ENCODE data around the gene PSD2.

PSD2 gene

DNA sequence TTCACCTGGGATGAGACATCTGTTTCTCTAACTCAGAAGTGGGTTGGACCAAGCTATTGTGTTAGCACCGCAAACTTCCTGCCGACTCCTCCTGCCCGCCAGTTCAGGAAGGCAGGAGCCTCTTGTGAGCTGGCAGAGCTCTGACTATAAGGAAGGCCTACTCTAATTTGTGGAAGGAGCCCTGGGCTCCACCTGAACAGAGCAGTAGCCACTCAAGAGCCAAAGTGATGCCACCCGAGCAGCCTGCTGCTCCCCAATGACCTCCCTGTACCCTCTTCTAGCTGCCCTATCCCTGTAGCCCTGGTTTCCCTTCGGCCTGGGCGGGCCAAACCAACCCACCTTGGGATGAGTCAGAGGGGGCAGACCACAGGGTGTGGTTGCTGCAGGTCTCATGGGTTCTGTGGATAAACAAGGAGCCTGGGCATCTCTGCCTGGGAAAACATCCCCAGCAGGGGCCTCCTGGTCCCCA lies 81.6 kb downstream of the PSD2 start:
- Histone ChIP-seq H2BK12ac (ENCODE audit: low read length in 2 of 2) (no peak overlapping the region), H2AFZ (ENCODE audit: low read depth, low read length) (no peak overlapping the region), H3K79me1 (replicated peaks; ENCODE audit: low read length, poor library complexity, severe bottlenecking) (no peaks in the 10 kb centered on the region), H2BK5ac (ENCODE audit: low read depth, low read length, poor library complexity, severe bottlenecking) (no peak overlapping the region), H3K4me3 (ENCODE audit: insufficient read depth in 1 of 2, low read depth in 1 of 2, low read length in 2 of 2) (no peak overlapping the region), H3K4me2 (ENCODE audit: low read length, poor library complexity, severe bottlenecking) (no peak overlapping the region), H3K23ac (ENCODE audit: low read length in 2 of 2) (no peak overlapping the region), H3K4ac (ENCODE audit: low read depth in 1 of 2, low read length in 2 of 2) (no peak overlapping the region), H3K27me3 (ENCODE audit: control insufficient read depth in 1 of 2, insufficient read depth in 1 of 2, low read length in 2 of 2) (peaks cover 8 to 60% of the 10 kb centered on the region in 2 experiments), H3K36me3 (ENCODE audit: control insufficient read depth in 1 of 2, insufficient read depth in 2 of 2, low read depth in 1 of 2, low read length in 2 of 2) (no peaks in the 10 kb centered on the region), H2AK5ac (ENCODE audit: low read length, severe bottlenecking) (no peak overlapping the region), H3K14ac (ENCODE audit: low read length in 2 of 2) (no peak overlapping the region), H4K8ac (ENCODE audit: low read length) (no peak overlapping the region), H2BK15ac (ENCODE audit: low read depth, poor library complexity, severe bottlenecking) (no peak overlapping the region), H3K9me3 (ENCODE audit: control insufficient read depth, low read length) (peaks cover 3% of the 10 kb centered on the region), H3K27ac (ENCODE audit: low read length, poor library complexity, severe bottlenecking) (no peak overlapping the region), H3K9ac (ENCODE audit: low read length) (no peak overlapping the region), H2BK120ac (ENCODE audit: low read depth, low read length) (no peak overlapping the region), H3K4me1 (ENCODE audit: control insufficient read depth, insufficient read depth, low read depth, low read length) (no peaks in the 10 kb centered on the region), H3K18ac (ENCODE audit: low read depth in 1 of 2, low read length in 2 of 2) (no peak overlapping the region), H4K91ac (ENCODE audit: low read length) (no peak overlapping the region)
- 90% methylated on average over 5 of the region's 6 CpGs for WGBS
- DNase-seq = no peak

DNA sequence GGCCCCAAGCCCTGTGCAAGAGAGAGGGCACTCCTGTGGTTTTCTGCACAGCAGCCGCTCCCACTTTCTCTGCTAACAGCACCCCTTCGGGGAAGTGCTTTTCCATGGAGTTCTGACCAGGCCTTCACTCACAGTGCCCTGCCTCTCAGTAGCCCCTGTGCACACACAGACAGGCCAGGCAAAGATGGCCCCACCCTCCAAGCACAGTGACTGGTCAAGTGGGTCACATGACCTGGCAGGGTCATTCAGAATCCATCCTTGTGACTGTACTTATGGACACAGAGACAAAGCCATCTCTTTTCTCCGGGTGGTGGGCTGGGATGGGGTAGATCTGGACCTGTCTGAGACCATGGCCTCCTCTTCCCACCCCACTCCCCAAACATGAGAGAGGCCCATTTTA lies 82.5 kb downstream of the PSD2 start:
- 84% methylated on average over 3 of the region's 3 CpGs for WGBS
- Histone ChIP-seq H3K4me2 (ENCODE audit: low read length, poor library complexity, severe bottlenecking) (no peak overlapping the region), H3K79me1 (replicated peaks; ENCODE audit: low read length, poor library complexity, severe bottlenecking) (no peaks in the 10 kb centered on the region), H3K4me1 (ENCODE audit: control insufficient read depth, insufficient read depth, low read depth, low read length) (no peaks in the 10 kb centered on the region), H3K4me3 (ENCODE audit: insufficient read depth in 1 of 2, low read depth in 1 of 2, low read length in 2 of 2) (no peak overlapping the region), H4K8ac (ENCODE audit: low read length) (no peak overlapping the region), H3K14ac (ENCODE audit: low read length in 2 of 2) (no peak overlapping the region), H3K4ac (ENCODE audit: low read depth in 1 of 2, low read length in 2 of 2) (no peak overlapping the region), H3K18ac (ENCODE audit: low read depth in 1 of 2, low read length in 2 of 2) (no peak overlapping the region), H4K91ac (ENCODE audit: low read length) (no peak overlapping the region), H2BK15ac (ENCODE audit: low read depth, poor library complexity, severe bottlenecking) (peak overlapping the region; percentile 15), H2BK12ac (ENCODE audit: low read length in 2 of 2) (no peak overlapping the region), H3K9me3 (ENCODE audit: control insufficient read depth, low read length) (peaks cover 3% of the 10 kb centered on the region), H2BK5ac (ENCODE audit: low read depth, low read length, poor library complexity, severe bottlenecking) (no peak overlapping the region), H2AK5ac (ENCODE audit: low read length, severe bottlenecking) (no peak overlapping the region), H3K23ac (ENCODE audit: low read length in 2 of 2) (no peak overlapping the region), H3K27ac (ENCODE audit: low read length, poor library complexity, severe bottlenecking) (no peak overlapping the region), H2AFZ (ENCODE audit: low read depth, low read length) (no peak overlapping the region), H3K9ac (ENCODE audit: low read length) (no peak overlapping the region), H2BK120ac (ENCODE audit: low read depth, low read length) (no peak overlapping the region), H3K27me3 (ENCODE audit: control insufficient read depth in 1 of 2, insufficient read depth in 1 of 2, low read length in 2 of 2) (peaks cover 4 to 60% of the 10 kb centered on the region in 2 experiments), H3K36me3 (ENCODE audit: control insufficient read depth in 1 of 2, insufficient read depth in 2 of 2, low read depth in 1 of 2, low read length in 2 of 2) (no peaks in the 10 kb centered on the region)
- DNase-seq = no peak

DNA sequence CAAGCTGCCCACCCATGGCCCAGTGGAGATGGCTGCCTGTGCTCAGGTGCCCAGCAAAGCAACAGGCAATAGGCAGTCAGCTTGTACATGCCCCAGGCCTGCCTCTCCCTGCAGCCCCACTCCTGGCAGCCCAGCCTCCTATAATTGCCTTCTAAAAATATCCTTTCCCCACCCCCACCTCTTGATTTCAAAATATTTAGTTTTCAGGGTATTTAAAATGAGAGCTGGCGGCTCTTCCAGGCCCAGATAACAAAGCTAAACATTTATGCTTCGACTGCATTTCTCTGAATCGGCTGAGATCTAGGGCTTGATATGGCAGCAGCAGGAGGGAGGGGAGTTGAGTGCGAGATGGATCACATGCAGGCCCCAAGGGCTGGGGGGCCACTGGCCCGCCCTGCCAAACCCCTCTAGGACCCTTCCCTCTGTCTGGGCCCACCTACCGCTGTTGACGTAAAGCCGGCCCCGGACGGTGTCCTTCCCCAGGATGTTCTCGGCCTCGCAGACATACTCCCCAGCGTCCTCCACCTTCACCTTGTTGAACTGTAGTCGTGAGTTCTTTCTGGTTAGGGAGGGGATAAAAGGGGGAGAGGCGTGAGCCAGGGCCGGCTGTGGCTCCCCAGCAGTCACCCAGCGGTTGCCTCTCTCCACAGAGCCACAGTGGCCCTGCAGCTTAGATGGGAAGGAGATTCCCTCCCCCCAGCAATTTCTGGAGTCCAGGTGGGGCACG lies 85.0 kb downstream of the PSD2 start:
- H3K4me2 ChIP-seq (ENCODE audit: low read length, poor library complexity, severe bottlenecking) = no peak overlapping the region
- DNase-seq = peak; percentile 64
- H2BK120ac ChIP-seq (ENCODE audit: low read depth, low read length) = peak overlapping the region; percentile 8
- H3K36me3 ChIP-seq (ENCODE audit: control insufficient read depth in 1 of 2, insufficient read depth in 2 of 2, low read depth in 1 of 2, low read length in 2 of 2) = peaks cover 0 to 3% of the 10 kb centered on the region in 2 experiments
- no peaks in the 10 kb centered on the region for H3K79me1 ChIP-seq (replicated peaks; ENCODE audit: low read length, poor library complexity, severe bottlenecking)
- H2BK12ac ChIP-seq (ENCODE audit: low read length in 2 of 2) = peak overlapping the region in 1 of 2 experiments; percentile 75
- WGBS = 62% methylated on average over 18 of the region's 18 CpGs
- no peak overlapping the region for H3K4me3 ChIP-seq (ENCODE audit: insufficient read depth in 1 of 2, low read depth in 1 of 2, low read length in 2 of 2)
- peaks cover 4 to 79% of the 10 kb centered on the region in 2 experiments for H3K27me3 ChIP-seq (ENCODE audit: control insufficient read depth in 1 of 2, insufficient read depth in 1 of 2, low read length in 2 of 2)
- H3K27ac ChIP-seq (ENCODE audit: low read length, poor library complexity, severe bottlenecking) = no peak overlapping the region
- H2BK5ac ChIP-seq (ENCODE audit: low read depth, low read length, poor library complexity, severe bottlenecking) = no peak overlapping the region
- peak overlapping the region; percentile 66 for H4K8ac ChIP-seq (ENCODE audit: low read length)
- no peak overlapping the region for H3K9ac ChIP-seq (ENCODE audit: low read length)
- no peaks in the 10 kb centered on the region for H3K4me1 ChIP-seq (ENCODE audit: control insufficient read depth, insufficient read depth, low read depth, low read length)
- H2BK15ac ChIP-seq (ENCODE audit: low read depth, poor library complexity, severe bottlenecking) = no peak overlapping the region
- H3K14ac ChIP-seq (ENCODE audit: low read length in 2 of 2) = peak overlapping the region in 1 of 2 experiments; percentile 82
- H2AFZ ChIP-seq (ENCODE audit: low read depth, low read length) = no peak overlapping the region
- peak overlapping the region in 1 of 2 experiments; percentile 2 for H3K4ac ChIP-seq (ENCODE audit: low read depth in 1 of 2, low read length in 2 of 2)
- H2AK5ac ChIP-seq (ENCODE audit: low read length, severe bottlenecking) = no peak overlapping the region
- no peak overlapping the region for H3K23ac ChIP-seq (ENCODE audit: low read length in 2 of 2)
- H3K18ac ChIP-seq (ENCODE audit: low read depth in 1 of 2, low read length in 2 of 2) = peak overlapping the region; percentile 46 to 68
- H4K91ac ChIP-seq (ENCODE audit: low read length) = peak overlapping the region; percentile 72
- peaks cover 3% of the 10 kb centered on the region for H3K9me3 ChIP-seq (ENCODE audit: control insufficient read depth, low read length)

DNA sequence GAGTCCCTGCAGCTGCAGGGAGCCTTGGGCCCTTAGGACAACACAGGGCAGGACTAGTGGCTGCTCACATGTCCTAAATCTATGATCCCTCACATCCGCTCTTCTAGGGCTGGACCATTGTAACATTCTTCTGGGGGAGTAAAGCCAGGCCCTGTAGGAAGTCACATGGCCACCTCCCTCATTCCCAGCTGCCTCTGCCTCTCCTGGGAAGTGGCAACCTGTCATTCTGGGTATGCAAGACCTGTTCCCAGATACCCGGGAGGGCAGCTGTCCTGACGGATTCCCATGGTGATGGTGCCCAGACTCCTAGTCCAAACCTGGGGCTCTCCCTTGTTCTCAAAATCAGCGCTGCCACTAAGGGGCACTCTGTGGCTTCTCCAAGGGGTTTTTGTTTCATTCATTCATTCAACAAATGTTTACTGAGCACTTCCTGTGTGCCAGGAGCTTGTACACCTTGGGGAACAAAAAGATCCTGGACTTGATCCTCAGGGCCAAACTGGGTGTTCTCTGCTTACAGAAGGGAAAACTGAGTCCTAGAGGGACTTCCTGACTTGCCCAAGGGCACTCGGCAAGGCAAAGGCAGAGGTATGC lies 85.6 kb downstream of the PSD2 start:
- H3K4ac ChIP-seq (ENCODE audit: low read depth in 1 of 2, low read length in 2 of 2) = no peak overlapping the region
- no peak overlapping the region for H2AK5ac ChIP-seq (ENCODE audit: low read length, severe bottlenecking)
- peak overlapping the region; percentile 44 for H4K91ac ChIP-seq (ENCODE audit: low read length)
- H3K27ac ChIP-seq (ENCODE audit: low read length, poor library complexity, severe bottlenecking) = no peak overlapping the region
- peak overlapping the region; percentile 8 for H2BK120ac ChIP-seq (ENCODE audit: low read depth, low read length)
- H2AFZ ChIP-seq (ENCODE audit: low read depth, low read length) = no peak overlapping the region
- H2BK5ac ChIP-seq (ENCODE audit: low read depth, low read length, poor library complexity, severe bottlenecking) = no peak overlapping the region
- no peak overlapping the region for H3K9ac ChIP-seq (ENCODE audit: low read length)
- peaks cover 8 to 86% of the 10 kb centered on the region in 2 experiments for H3K27me3 ChIP-seq (ENCODE audit: control insufficient read depth in 1 of 2, insufficient read depth in 1 of 2, low read length in 2 of 2)
- peak overlapping the region in 1 of 2 experiments; percentile 61 for H2BK12ac ChIP-seq (ENCODE audit: low read length in 2 of 2)
- H3K14ac ChIP-seq (ENCODE audit: low read length in 2 of 2) = no peak overlapping the region
- H3K79me1 ChIP-seq (replicated peaks; ENCODE audit: low read length, poor library complexity, severe bottlenecking) = no peaks in the 10 kb centered on the region
- peak overlapping the region; percentile 26 to 46 for H3K18ac ChIP-seq (ENCODE audit: low read depth in 1 of 2, low read length in 2 of 2)
- H4K8ac ChIP-seq (ENCODE audit: low read length) = no peak overlapping the region
- 91% methylated on average over 5 of the region's 5 CpGs for WGBS
- H3K4me2 ChIP-seq (ENCODE audit: low read length, poor library complexity, severe bottlenecking) = no peak overlapping the region
- no peak overlapping the region for H2BK15ac ChIP-seq (ENCODE audit: low read depth, poor library complexity, severe bottlenecking)
- DNase-seq = peak; percentile 13
- H3K4me3 ChIP-seq (ENCODE audit: insufficient read depth in 1 of 2, low read depth in 1 of 2, low read length in 2 of 2) = no peak overlapping the region
- H3K23ac ChIP-seq (ENCODE audit: low read length in 2 of 2) = no peak overlapping the region
- H3K9me3 ChIP-seq (ENCODE audit: control insufficient read depth, low read length) = no peaks in the 10 kb centered on the region
- peaks cover 0 to 3% of the 10 kb centered on the region in 2 experiments for H3K36me3 ChIP-seq (ENCODE audit: control insufficient read depth in 1 of 2, insufficient read depth in 2 of 2, low read depth in 1 of 2, low read length in 2 of 2)
- no peaks in the 10 kb centered on the region for H3K4me1 ChIP-seq (ENCODE audit: control insufficient read depth, insufficient read depth, low read depth, low read length)
